ENCODE data around the gene CDK10. TPM values are rescaled to one million over a fixed set of nuclear protein-coding genes. Genes with fewer than 3 reads are reported as not detected.

CDK10 gene
- total and polyA plus RNA-seq, 9 of the 15 experiments (the other 6 are each of a cell fraction or from before 2014, with no cell fraction given) = 2.0 to 85.1 (median 40.1) TPM

DNA sequence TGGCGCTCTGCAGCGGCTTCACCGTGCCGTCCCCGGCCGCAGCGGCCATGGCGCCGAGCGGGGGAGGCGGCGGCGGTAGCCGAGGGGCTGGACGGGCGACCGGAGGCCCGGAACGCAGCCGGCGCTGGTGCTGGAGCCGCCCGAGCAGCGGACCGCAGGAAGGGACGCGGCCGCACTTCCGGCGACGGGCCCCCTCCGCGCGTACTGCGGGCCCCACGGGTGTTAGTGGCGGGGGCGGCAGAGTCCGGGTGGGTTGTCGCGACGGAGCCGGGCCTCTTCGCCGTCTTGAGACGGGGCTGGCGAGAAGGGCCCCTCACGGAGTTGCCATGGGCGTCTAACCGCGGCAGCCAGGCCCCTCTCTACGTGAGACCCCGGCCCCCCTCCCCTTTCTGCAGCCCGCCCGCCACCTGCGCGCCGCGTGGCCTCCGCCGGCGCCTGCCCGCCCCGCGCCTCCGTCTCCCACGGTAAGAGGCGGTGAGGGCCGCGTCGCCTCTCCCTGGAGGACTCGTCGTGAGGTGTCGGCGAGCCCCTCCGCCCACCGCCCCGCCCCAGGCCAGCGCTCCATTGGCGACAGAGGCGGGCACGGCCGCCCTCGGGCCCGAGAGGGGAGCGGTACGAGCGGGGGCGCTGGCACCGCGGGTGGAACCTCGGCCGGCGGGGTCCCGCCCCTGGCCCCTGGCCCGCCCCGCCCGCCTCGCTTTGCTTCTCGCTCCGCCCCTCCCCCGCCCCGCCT, 34.5 kb downstream of the CDK10 start, which contains the start of the genes VPS9D1 and ZNF276 (continued):
- TF ChIP-seq, protein P1, sequence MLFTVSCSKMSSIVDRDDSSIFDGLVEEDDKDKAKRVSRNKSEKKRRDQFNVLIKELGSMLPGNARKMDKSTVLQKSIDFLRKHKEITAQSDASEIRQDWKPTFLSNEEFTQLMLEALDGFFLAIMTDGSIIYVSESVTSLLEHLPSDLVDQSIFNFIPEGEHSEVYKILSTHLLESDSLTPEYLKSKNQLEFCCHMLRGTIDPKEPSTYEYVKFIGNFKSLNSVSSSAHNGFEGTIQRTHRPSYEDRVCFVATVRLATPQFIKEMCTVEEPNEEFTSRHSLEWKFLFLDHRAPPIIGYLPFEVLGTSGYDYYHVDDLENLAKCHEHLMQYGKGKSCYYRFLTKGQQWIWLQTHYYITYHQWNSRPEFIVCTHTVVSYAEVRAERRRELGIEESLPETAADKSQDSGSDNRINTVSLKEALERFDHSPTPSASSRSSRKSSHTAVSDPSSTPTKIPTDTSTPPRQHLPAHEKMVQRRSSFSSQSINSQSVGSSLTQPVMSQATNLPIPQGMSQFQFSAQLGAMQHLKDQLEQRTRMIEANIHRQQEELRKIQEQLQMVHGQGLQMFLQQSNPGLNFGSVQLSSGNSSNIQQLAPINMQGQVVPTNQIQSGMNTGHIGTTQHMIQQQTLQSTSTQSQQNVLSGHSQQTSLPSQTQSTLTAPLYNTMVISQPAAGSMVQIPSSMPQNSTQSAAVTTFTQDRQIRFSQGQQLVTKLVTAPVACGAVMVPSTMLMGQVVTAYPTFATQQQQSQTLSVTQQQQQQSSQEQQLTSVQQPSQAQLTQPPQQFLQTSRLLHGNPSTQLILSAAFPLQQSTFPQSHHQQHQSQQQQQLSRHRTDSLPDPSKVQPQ (CRISPR knock-in tag; IDR thresholded peaks at IDR 0.05; ENCODE audit: borderline replicate concordance) = no peak
- TF ChIP-seq NFIX (CRISPR knock-in tag; IDR thresholded peaks at IDR 0.05; ENCODE audit: low read depth) = no peak
- TF ChIP-seq, protein P2, sequence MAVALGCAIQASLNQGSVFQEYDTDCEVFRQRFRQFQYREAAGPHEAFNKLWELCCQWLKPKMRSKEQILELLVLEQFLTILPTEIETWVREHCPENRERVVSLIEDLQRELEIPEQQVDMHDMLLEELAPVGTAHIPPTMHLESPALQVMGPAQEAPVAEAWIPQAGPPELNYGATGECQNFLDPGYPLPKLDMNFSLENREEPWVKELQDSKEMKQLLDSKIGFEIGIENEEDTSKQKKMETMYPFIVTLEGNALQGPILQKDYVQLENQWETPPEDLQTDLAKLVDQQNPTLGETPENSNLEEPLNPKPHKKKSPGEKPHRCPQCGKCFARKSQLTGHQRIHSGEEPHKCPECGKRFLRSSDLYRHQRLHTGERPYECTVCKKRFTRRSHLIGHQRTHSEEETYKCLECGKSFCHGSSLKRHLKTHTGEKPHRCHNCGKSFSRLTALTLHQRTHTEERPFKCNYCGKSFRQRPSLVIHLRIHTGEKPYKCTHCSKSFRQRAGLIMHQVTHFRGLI (CRISPR knock-in tag; IDR thresholded peaks at IDR 0.05) = no peak
- TF ChIP-seq ZNF785 (CRISPR knock-in tag; IDR thresholded peaks at IDR 0.05) = no peak
- TF ChIP-seq GATA2 (CRISPR knock-in tag; IDR thresholded peaks at IDR 0.05) = no peak
- no peak for TF ChIP-seq DIDO1 (tag; IDR thresholded peaks at IDR 0.05; ENCODE audit: low read depth)
- no peak for TF ChIP-seq MCM7 (IDR thresholded peaks at IDR 0.05)
- 0 out of 2 replicates have a peak, but pooled peaks have one; percentile 12 for TF ChIP-seq ATF1 (CRISPR knock-in tag; IDR thresholded peaks at IDR 0.05)
- peak; percentile 87 for TF ChIP-seq ATF1 (tag; IDR thresholded peaks at IDR 0.05)
- TF ChIP-seq, protein P3, sequence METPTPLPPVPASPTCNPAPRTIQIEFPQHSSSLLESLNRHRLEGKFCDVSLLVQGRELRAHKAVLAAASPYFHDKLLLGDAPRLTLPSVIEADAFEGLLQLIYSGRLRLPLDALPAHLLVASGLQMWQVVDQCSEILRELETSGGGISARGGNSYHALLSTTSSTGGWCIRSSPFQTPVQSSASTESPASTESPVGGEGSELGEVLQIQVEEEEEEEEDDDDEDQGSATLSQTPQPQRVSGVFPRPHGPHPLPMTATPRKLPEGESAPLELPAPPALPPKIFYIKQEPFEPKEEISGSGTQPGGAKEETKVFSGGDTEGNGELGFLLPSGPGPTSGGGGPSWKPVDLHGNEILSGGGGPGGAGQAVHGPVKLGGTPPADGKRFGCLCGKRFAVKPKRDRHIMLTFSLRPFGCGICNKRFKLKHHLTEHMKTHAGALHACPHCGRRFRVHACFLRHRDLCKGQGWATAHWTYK (CRISPR knock-in tag; IDR thresholded peaks at IDR 0.05) = peak; percentile 89; the same call in 1 of the 2 replicates
- peak; percentile 45; the same call in 1 of the 2 replicates for TF ChIP-seq GTF2A2 (tag; IDR thresholded peaks at IDR 0.05)
- no peak for TF ChIP-seq ZNF444 (CRISPR knock-in tag; IDR thresholded peaks at IDR 0.05)
- TF ChIP-seq, protein P4, sequence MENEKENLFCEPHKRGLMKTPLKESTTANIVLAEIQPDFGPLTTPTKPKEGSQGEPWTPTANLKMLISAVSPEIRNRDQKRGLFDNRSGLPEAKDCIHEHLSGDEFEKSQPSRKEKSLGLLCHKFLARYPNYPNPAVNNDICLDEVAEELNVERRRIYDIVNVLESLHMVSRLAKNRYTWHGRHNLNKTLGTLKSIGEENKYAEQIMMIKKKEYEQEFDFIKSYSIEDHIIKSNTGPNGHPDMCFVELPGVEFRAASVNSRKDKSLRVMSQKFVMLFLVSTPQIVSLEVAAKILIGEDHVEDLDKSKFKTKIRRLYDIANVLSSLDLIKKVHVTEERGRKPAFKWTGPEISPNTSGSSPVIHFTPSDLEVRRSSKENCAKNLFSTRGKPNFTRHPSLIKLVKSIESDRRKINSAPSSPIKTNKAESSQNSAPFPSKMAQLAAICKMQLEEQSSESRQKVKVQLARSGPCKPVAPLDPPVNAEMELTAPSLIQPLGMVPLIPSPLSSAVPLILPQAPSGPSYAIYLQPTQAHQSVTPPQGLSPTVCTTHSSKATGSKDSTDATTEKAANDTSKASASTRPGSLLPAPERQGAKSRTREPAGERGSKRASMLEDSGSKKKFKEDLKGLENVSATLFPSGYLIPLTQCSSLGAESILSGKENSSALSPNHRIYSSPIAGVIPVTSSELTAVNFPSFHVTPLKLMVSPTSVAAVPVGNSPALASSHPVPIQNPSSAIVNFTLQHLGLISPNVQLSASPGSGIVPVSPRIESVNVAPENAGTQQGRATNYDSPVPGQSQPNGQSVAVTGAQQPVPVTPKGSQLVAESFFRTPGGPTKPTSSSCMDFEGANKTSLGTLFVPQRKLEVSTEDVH (IDR thresholded peaks at IDR 0.05; ENCODE audit: low read depth, partially characterized antibody) = no peak
- no peak for TF ChIP-seq FOSL1 (tag; conservative IDR thresholded peaks at IDR 0.05)
- TF ChIP-seq ZNF408 (CRISPR knock-in tag; IDR thresholded peaks at IDR 0.05; ENCODE audit: low read depth) = no peak
- TF ChIP-seq MECOM (CRISPR knock-in tag; IDR thresholded peaks at IDR 0.05) = no peak
- TF ChIP-seq KAT2B (IDR thresholded peaks at IDR 0.05; ENCODE audit: low read depth, low read length) = no peak
- TF ChIP-seq GABPB1 (CRISPR knock-in tag; IDR thresholded peaks at IDR 0.05) = peak; percentile 96
- TF ChIP-seq KHSRP (IDR thresholded peaks at IDR 0.05) = no peak
- TF ChIP-seq HIVEP1 (CRISPR knock-in tag; IDR thresholded peaks at IDR 0.05) = no peak
